Measurements from ENCODE around the gene KIFAP3.
A peak's percentile ranks its signal among the peaks of the same experiment; 100 is the strongest.

Gene KIFAP3

GRCh38 chr1:170001266-170001665 is 73.2 kb downstream of the KIFAP3 start:
- no peak overlapping the region for H3K4me3 Mint-ChIP-seq
- no peaks in the 10 kb centered on the region for H3K36me3 Mint-ChIP-seq (ENCODE audit: low read depth)
- no peak for DNase-seq
- H3K27ac Mint-ChIP-seq = no peak overlapping the region
- peaks cover 4% of the 10 kb centered on the region for H3K9me3 Mint-ChIP-seq
- TF ChIP-seq, protein P1, sequence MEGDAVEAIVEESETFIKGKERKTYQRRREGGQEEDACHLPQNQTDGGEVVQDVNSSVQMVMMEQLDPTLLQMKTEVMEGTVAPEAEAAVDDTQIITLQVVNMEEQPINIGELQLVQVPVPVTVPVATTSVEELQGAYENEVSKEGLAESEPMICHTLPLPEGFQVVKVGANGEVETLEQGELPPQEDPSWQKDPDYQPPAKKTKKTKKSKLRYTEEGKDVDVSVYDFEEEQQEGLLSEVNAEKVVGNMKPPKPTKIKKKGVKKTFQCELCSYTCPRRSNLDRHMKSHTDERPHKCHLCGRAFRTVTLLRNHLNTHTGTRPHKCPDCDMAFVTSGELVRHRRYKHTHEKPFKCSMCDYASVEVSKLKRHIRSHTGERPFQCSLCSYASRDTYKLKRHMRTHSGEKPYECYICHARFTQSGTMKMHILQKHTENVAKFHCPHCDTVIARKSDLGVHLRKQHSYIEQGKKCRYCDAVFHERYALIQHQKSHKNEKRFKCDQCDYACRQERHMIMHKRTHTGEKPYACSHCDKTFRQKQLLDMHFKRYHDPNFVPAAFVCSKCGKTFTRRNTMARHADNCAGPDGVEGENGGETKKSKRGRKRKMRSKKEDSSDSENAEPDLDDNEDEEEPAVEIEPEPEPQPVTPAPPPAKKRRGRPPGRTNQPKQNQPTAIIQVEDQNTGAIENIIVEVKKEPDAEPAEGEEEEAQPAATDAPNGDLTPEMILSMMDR (IDR thresholded peaks at IDR 0.05) = no peak
- H3K27me3 Mint-ChIP-seq (ENCODE audit: low read depth, poor library complexity) = no peaks in the 10 kb centered on the region
- H3K4me1 Mint-ChIP-seq = peaks cover 29% of the 10 kb centered on the region

DNA sequence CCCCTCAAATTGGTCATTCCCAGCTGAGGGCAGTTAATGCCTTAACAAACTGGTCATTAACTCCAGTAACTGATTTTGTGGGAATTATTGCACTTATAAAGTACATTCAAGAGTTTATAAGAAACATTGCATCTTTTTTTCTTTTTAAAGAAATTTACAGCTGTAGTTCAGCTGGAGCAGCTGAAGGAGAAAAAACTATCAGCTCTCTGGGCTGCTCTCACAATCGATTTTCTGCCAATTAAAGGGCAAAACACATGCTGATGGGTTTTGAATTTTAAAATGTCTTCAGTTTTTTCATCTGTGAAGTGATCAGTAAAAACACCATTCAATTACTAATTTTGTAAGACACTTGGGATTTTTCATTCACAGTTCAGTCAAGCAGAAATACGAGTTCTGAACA is 74.7 kb downstream of the KIFAP3 start:
- H3K4me1 Mint-ChIP-seq = peaks cover 29% of the 10 kb centered on the region
- no peak overlapping the region for H3K27ac Mint-ChIP-seq
- TF ChIP-seq, protein P1 (IDR thresholded peaks at IDR 0.05) = no peak
- no peaks in the 10 kb centered on the region for H3K36me3 Mint-ChIP-seq (ENCODE audit: low read depth)
- peaks cover 4% of the 10 kb centered on the region for H3K9me3 Mint-ChIP-seq
- no peaks in the 10 kb centered on the region for H3K27me3 Mint-ChIP-seq (ENCODE audit: low read depth, poor library complexity)
- DNase-seq = no peak
- no peak overlapping the region for H3K4me3 Mint-ChIP-seq

GRCh38 chr1:169999331-169999741 is 75.2 kb downstream of the KIFAP3 start:
- no peaks in the 10 kb centered on the region for H3K36me3 Mint-ChIP-seq (ENCODE audit: low read depth)
- H3K9me3 Mint-ChIP-seq = peaks cover 4% of the 10 kb centered on the region
- TF ChIP-seq, protein P1 (IDR thresholded peaks at IDR 0.05) = no peak
- peaks cover 29% of the 10 kb centered on the region for H3K4me1 Mint-ChIP-seq
- no peak overlapping the region for H3K4me3 Mint-ChIP-seq
- peak overlapping the region; percentile 62 for H3K27ac Mint-ChIP-seq
- DNase-seq = no peak
- H3K27me3 Mint-ChIP-seq (ENCODE audit: low read depth, poor library complexity) = no peaks in the 10 kb centered on the region

GRCh38 chr1:169995993-169996392 is 78.5 kb downstream of the KIFAP3 start:
- no peak for DNase-seq
- Mint-ChIP-seq H3K27me3 (ENCODE audit: low read depth, poor library complexity) (no peaks in the 10 kb centered on the region), H3K36me3 (ENCODE audit: low read depth) (no peaks in the 10 kb centered on the region), H3K27ac (no peak overlapping the region), H3K4me3 (no peak overlapping the region), H3K9me3 (no peaks in the 10 kb centered on the region), H3K4me1 (peaks cover 21% of the 10 kb centered on the region)
- TF ChIP-seq, protein P1 (IDR thresholded peaks at IDR 0.05) = no peak

DNA sequence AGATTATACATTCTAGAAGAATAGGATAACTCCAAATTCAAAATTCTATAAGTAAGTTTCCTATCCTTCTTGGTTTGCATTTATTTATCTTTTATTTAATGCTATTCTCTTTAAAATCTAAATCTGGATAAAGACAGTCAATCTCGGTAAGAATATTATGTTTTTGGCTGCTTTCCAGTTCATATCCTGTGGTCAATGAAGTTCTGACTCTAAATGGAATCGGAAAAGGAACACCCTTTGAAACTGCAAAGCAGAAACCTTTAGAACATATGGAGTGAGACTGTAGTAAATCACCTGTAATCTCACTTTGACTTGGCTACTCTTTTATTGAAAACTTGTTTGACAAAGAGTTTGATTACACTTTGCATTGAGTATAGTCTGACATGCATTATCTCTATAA is 85.2 kb downstream of the KIFAP3 start:
- peaks cover 11% of the 10 kb centered on the region for H3K4me1 Mint-ChIP-seq
- H3K27ac Mint-ChIP-seq = no peak overlapping the region
- no peaks in the 10 kb centered on the region for H3K27me3 Mint-ChIP-seq (ENCODE audit: low read depth, poor library complexity)
- no peaks in the 10 kb centered on the region for H3K36me3 Mint-ChIP-seq (ENCODE audit: low read depth)
- no peaks in the 10 kb centered on the region for H3K9me3 Mint-ChIP-seq
- DNase-seq = no peak
- TF ChIP-seq, protein P1 (IDR thresholded peaks at IDR 0.05) = no peak
- no peak overlapping the region for H3K4me3 Mint-ChIP-seq

DNA sequence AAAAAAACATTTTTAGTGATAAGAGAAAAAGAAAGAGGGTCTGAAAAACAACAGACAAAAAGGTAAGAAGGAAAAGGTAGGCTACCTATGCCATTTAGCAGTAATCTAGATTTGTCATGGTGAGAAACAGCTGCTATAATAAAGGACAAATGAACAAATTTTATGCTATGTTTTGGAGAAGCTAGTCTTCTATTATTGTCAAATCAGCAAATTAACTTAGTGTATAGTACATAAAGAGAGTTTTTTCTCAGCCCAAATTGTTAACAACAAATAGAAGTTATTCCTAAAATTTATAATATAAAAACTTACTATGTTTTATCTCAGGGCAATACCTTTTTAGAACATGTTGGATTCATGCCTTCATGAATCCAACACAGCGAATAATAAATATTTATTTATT is 88.7 kb downstream of the KIFAP3 start:
- peaks cover 11% of the 10 kb centered on the region for H3K36me3 Mint-ChIP-seq (ENCODE audit: low read depth)
- H3K4me3 Mint-ChIP-seq = no peak overlapping the region
- H3K27me3 Mint-ChIP-seq (ENCODE audit: low read depth, poor library complexity) = no peaks in the 10 kb centered on the region
- DNase-seq = no peak
- H3K9me3 Mint-ChIP-seq = no peaks in the 10 kb centered on the region
- no peak overlapping the region for H3K27ac Mint-ChIP-seq
- TF ChIP-seq, protein P1 (IDR thresholded peaks at IDR 0.05) = no peak
- H3K4me1 Mint-ChIP-seq = peaks cover 11% of the 10 kb centered on the region

Measured in nephron progenitor cell (in vitro differentiated cells).